Measurements from ENCODE around the gene ERMAP. TPM values are rescaled to one million over a fixed set of nuclear protein-coding genes. Genes with fewer than 3 reads are reported as not detected.

ERMAP gene
- total RNA-seq, 2 experiments from 2014 or later, result 5.7 to 6.0 TPM

DNA sequence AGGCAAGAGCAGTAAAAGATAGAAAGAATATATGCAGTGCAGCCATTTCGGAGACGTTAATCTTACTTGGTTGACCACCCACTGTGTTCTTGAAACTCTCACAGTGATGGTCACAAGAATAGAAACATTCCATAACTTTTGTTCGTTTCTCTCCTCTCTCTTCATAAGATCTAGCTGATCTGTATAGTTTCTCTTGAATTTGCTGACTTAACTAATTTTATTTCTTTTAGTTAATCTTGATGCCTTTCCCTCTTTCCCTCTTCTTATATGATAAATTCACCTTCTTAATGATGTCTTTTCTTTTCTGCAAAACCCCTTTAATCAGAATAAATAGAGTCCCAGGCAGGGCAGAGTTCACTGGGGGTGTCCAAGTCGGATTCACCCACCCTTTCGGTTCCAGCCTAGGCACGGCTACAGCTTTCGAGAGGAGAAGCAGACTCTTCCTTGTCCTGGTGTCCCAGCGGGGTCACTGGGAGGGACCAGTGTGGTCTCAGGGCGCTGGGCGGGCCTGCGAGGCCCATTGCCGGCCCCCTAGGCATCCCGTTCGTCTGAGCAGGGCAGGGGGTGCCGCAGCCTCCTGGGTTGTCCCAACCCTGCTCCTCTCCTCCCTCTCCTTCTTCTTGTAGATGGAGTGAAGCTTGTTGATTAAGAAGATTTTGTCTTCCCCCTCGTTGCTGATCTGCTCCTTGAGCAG is 69.3 kb downstream of the ERMAP start:
- ATAC-seq (no peak), DNase-seq (no peak)
- Mint-ChIP-seq H3K27me3 (ENCODE audit: low read depth) (peaks cover 3% of the 10 kb centered on the region), H3K36me3 (ENCODE audit: low read depth) (no peaks in the 10 kb centered on the region), H3K27ac (no peak overlapping the region), H3K4me1 (ENCODE audit: low read depth) (no peaks in the 10 kb centered on the region), H3K9me3 (ENCODE audit: insufficient read depth) (no peaks in the 10 kb centered on the region), H3K4me3 (no peak overlapping the region)
- ChIA-PET CTCF (interaction anchor here (1.1 kb wide), 1 partner anchor 187 kb away, joined by 3 read pairs; no protein-coding TSS in a partner anchor), POLR2A (no interaction called here)

DNA sequence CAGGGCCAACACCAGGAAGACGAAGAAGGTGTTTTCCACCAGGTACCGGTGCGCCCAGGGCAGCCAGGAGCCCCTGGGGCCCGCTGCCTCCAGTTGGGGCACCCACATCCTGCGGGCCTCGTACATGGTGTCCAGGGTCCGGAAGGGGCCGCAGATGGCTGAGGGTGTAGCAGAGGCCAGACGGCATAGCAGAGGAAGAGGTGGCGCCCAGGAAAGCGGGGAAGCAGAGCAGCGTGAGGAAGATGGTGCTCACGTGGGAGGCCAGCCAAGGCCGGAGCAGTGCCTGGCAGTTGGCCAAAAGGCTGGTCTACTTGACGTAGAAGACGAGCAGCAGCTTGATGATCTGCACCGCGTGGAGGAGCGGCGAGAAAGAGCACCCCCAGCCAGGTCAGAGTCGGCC is 69.9 kb downstream of the ERMAP start:
- no peak for ATAC-seq
- H3K36me3 Mint-ChIP-seq (ENCODE audit: low read depth), result no peaks in the 10 kb centered on the region
- peaks cover under 1% of the 10 kb centered on the region for H3K4me1 Mint-ChIP-seq (ENCODE audit: low read depth)
- H3K27ac Mint-ChIP-seq, result no peak overlapping the region
- CTCF ChIA-PET, result interaction anchor here (1.1 kb wide), 1 partner anchor 186 kb away, joined by 3 read pairs; no protein-coding TSS in a partner anchor
- H3K9me3 Mint-ChIP-seq (ENCODE audit: insufficient read depth), result no peaks in the 10 kb centered on the region
- POLR2A ChIA-PET, result interaction anchor here (1.4 kb wide), 1 partner anchor 41 kb away, joined by 3 read pairs; the partner anchor contains the start of gene ZNF691
- H3K4me3 Mint-ChIP-seq, result no peak overlapping the region
- DNase-seq, result no peak
- H3K27me3 Mint-ChIP-seq (ENCODE audit: low read depth), result peaks cover 8% of the 10 kb centered on the region

- H3K9me3 Mint-ChIP-seq (ENCODE audit: insufficient read depth), result no peaks in the 10 kb centered on the region
- no peaks in the 10 kb centered on the region for H3K36me3 Mint-ChIP-seq (ENCODE audit: low read depth)
- H3K4me1 Mint-ChIP-seq (ENCODE audit: low read depth), result peaks cover 4% of the 10 kb centered on the region
- no peak overlapping the region for H3K27ac Mint-ChIP-seq
- no peak for ATAC-seq
- CTCF ChIA-PET, result interaction anchor here (1.1 kb wide), 1 partner anchor 186 kb away, joined by 3 read pairs; no protein-coding TSS in a partner anchor
- no peak overlapping the region for H3K4me3 Mint-ChIP-seq
- POLR2A ChIA-PET, result interaction anchor here (1.4 kb wide), 1 partner anchor 41 kb away, joined by 3 read pairs; the partner anchor contains the start of gene ZNF691
- peaks cover 8% of the 10 kb centered on the region for H3K27me3 Mint-ChIP-seq (ENCODE audit: low read depth)
- no peak for DNase-seq
Measured at GRCh38 chr1:42887366-42887765, 70.4 kb downstream of the ERMAP start.

DNA sequence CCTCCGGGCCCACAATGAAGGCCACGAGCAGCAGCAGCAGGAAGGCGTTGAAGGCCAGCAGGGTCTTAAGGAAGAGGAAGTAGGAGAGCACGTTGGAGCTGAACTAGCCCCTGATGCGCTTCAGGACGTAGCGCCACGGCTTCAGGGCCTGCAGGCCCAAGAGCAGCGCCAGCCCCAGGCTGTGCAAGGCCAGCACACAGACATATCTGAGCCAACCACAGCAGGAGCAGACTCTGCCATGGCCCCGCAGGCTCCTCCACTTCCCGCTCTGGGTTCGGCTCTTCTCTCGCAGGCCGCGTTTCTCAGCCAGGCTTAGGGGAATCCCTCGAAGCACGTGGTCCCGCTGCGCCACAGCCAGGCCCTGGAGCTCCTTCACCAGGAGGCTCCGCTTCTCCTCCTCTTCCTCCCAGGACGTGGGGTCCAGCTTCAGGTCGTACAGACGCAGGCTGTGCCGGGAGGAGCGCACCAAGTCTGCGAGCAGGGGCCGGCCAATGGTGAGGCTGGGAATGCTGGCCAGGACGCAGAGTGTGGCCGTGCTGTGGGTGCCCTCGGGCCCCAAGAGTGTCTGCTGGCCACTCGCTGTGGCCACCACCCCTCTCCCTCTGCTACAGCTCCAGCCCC is 71.2 kb downstream of the ERMAP start:
- POLR2A ChIA-PET, result interaction anchor here (1.4 kb wide), 1 partner anchor 42 kb away, joined by 3 read pairs; the partner anchor contains the start of gene ZNF691
- no peak for ATAC-seq

GRCh38 chr1:42889264-42889663 is 72.3 kb downstream of the ERMAP start:
- ChIA-PET CTCF (interaction anchor here (0.8 to 2.2 kb wide), 2 partner anchors 24 to 111 kb away, joined by 4 to 6 read pairs; no protein-coding TSS in a partner anchor), POLR2A (no interaction called here)
- Mint-ChIP-seq H3K36me3 (ENCODE audit: low read depth) (no peaks in the 10 kb centered on the region), H3K4me3 (no peak overlapping the region), H3K9me3 (ENCODE audit: insufficient read depth) (no peaks in the 10 kb centered on the region), H3K27ac (no peak overlapping the region), H3K27me3 (ENCODE audit: low read depth) (peaks cover 8% of the 10 kb centered on the region), H3K4me1 (ENCODE audit: low read depth) (peaks cover 4% of the 10 kb centered on the region)
- DNase-seq (no peak), ATAC-seq (no peak)

More for the DNA sequence above, 71.2 kb downstream of the ERMAP start:
- Mint-ChIP-seq H3K27ac (no peak overlapping the region), H3K36me3 (ENCODE audit: low read depth) (no peaks in the 10 kb centered on the region), H3K4me3 (no peak overlapping the region), H3K9me3 (ENCODE audit: insufficient read depth) (no peaks in the 10 kb centered on the region), H3K27me3 (ENCODE audit: low read depth) (peaks cover 8% of the 10 kb centered on the region), H3K4me1 (ENCODE audit: low read depth) (peaks cover 4% of the 10 kb centered on the region)
- CTCF ChIA-PET, result no interaction called here
- no peak for DNase-seq

DNA sequence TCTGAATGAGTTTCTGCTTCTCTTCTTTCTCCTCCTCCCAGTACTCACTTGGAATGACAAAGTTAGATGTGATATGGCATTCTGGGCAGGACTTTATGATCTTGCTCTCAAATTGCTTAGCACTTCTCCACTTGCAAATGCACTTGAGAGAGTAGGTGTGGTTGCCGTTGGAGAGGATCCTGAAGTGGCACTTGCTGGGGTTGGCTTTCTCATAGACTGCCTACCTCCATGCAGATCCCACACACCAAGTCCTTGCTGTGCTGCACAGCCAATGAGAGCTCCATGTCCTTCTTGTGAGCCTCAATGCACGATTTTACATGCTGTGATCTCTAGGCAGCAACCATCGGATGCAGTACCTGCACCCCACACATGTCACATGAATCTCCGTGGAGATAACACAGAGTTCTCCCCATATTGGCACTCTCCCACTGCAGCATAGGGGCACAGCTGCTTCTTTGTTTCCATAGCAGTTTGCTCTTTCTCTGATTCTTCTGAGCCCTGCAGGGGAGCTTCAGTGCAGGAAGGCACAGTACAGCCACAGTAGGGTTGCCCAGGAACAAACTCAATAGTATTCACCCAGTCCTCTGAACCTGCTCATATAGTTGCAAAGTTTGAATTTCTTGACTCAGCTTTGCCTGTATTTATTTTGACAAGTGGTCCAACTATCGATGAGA is 74.7 kb downstream of the ERMAP start:
- Mint-ChIP-seq H3K36me3 (ENCODE audit: low read depth) (no peaks in the 10 kb centered on the region), H3K27me3 (ENCODE audit: low read depth) (peaks cover 28% of the 10 kb centered on the region), H3K9me3 (ENCODE audit: insufficient read depth) (no peaks in the 10 kb centered on the region), H3K4me3 (no peak overlapping the region), H3K4me1 (ENCODE audit: low read depth) (peaks cover 4% of the 10 kb centered on the region), H3K27ac (no peak overlapping the region)
- DNase-seq (no peak), ATAC-seq (no peak)
- ChIA-PET POLR2A (no interaction called here), CTCF (interaction anchor here (1.6 to 2.3 kb wide), 3 partner anchors 21 to 182 kb away, joined by 4 to 9 read pairs (median 6); no protein-coding TSS in a partner anchor)

Other genes with a start within 250 kb of the ERMAP start
- gene PPIH, start 158.7 kb upstream of the ERMAP start, total RNA-seq, result 100 to 1,000 TPM; 112 to 121 TPM
- 100 to 1,000 TPM; 733 to 791 TPM for gene YBX1, start 134.7 kb upstream of the ERMAP start, total RNA-seq
- gene CLDN19, start 76.9 kb upstream of the ERMAP start, total RNA-seq, result not detected
- gene P3H1, start 50.1 kb upstream of the ERMAP start, total RNA-seq, result 10 to 100 TPM; 42.9 to 45.5 TPM
- 1 to 10 TPM; 6.3 to 6.7 TPM for gene C1orf50, start 49.9 kb upstream of the ERMAP start, total RNA-seq
- under 1 TPM in 1 of 2 experiments, not detected in 1; 0.40 TPM for gene TMEM269, start 32.1 kb upstream of the ERMAP start, total RNA-seq
- gene SVBP, start 275 bp downstream of the ERMAP start, total RNA-seq, result 10 to 100 TPM; 17.1 to 18.0 TPM
- 1 to 10 TPM; 8.0 to 8.9 TPM for gene ZNF691, start 29.5 kb downstream of the ERMAP start, total RNA-seq
- gene SLC2A1, start 141.7 kb downstream of the ERMAP start, total RNA-seq, result 100 to 1,000 TPM; 113 to 123 TPM

All from activated CD8-positive, alpha-beta T cell treated with anti-CD3 and anti-CD28 coated beads, Interleukin-2, amount 10 ng/mL, durations not matched to agents 7 days and 5 days (primary cell).